Breast epithelium (tissue), 3 donors: ENCODE data around the gene HECTD4.

ENCODE experiments used
- POLR2A ChIP-seq: fragments of 450-650 bp; IDR thresholded peaks from one replicate; pipeline ENCODE4 v1.6.1; 2016; ENCODE audit warnings: antibody characterized with exemption, mild to moderate bottlenecking, moderate library complexity
- POLR2AphosphoS5 ChIP-seq, 3 donors: sonication (generic); formaldehyde crosslinking; IDR thresholded peaks; one replicate each; pipeline ENCODE4 v1.6.1; 2017; ENCODE audit warnings: antibody characterized with exemption in 3 of 3
- TF ChIP-seq, protein P1 (sequence below), 3 donors: fragments of 450-650 bp; IDR thresholded peaks; one replicate each; pipeline ENCODE4 v1.5.1; 2016 to 2017; ENCODE audit warnings: antibody characterized with exemption in 3 of 3, mild to moderate bottlenecking in 3 of 3, moderate library complexity in 3 of 3

DNA sequence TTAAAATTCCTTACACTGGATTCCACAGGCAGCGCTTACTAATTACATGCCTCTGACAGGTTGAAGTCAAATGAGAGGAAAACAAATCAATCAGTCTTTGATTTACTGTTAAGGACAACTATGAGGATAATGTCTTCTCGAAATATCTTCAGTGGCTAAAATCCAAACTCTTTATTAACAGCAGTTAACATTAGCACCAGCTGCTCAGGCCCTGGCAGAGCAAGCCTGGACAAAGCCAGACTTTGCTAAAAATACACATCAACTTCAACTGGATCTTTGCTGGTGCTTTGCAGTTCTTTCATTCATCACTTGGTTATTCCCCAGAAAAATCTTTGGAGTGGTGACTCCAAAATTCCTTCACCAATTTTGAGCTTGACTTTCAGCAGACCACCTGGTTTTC is 98.7 kb downstream of the HECTD4 start:
- TF ChIP-seq POLR2AphosphoS5 (IDR thresholded peaks at IDR 0.05) (no peak), POLR2A (no peak)
- TF ChIP-seq, protein P1, sequence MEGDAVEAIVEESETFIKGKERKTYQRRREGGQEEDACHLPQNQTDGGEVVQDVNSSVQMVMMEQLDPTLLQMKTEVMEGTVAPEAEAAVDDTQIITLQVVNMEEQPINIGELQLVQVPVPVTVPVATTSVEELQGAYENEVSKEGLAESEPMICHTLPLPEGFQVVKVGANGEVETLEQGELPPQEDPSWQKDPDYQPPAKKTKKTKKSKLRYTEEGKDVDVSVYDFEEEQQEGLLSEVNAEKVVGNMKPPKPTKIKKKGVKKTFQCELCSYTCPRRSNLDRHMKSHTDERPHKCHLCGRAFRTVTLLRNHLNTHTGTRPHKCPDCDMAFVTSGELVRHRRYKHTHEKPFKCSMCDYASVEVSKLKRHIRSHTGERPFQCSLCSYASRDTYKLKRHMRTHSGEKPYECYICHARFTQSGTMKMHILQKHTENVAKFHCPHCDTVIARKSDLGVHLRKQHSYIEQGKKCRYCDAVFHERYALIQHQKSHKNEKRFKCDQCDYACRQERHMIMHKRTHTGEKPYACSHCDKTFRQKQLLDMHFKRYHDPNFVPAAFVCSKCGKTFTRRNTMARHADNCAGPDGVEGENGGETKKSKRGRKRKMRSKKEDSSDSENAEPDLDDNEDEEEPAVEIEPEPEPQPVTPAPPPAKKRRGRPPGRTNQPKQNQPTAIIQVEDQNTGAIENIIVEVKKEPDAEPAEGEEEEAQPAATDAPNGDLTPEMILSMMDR (IDR thresholded peaks at IDR 0.05) = no peak
